HG02678 (cell line): Measurements from ENCODE around the gene SYNCRIP.
"Not testable (repeated sequence)": the region's sequence is repeated elsewhere in the genome, so short reads cannot be mapped to it uniquely, and the experiment has no call there.

Source experiments
- ATAC-seq: cut with Tn5 transposase; IDR thresholded peaks from one replicate; pipeline ENCODE4 v1.9.1; 2021; ENCODE audit warnings: mild to moderate bottlenecking, moderate library complexity; ENCODE audit not compliant: unreplicated experiment

Gene SYNCRIP

DNA sequence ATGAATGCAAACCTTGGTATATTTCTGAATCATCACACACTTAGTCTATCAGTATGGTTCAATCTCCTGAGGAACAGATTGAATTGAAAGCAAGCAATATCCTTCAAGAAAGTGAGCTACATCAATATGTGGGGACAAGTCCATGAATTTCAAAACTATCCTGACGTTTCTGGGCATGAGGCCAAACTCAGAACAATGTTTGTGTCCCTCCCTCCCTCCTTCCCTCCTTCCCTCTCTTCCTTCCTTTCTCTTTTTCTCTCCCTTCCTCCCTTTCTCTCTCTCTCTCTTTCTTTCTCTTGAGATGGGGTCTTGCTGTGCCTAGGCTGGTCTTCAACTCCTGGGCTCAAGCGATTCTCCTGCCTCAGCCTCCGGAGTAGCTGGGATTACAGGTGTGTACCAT lies 27.9 kb upstream of the SYNCRIP start:
- no peak for ATAC-seq

DNA sequence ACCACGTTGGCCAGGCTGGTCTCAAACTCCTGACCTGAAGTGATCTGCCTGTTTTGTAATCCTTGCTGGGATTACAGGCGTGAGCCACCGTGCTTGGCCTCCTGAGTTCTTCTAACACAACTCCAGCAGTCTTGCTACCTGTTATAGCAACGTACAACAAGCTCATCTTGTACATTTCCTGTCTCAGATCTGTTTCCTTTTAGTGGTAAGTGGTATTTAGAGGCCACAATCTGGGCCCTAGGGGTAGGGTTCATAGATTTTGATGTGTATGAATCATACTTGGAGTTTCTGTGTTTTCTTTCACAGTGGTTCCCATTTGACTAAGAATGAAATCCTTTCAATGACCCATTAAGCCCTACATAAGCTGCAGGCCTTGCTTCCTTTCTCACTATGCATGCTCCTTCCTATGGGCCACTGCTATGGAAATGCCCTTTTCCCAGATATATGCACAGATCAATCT lies 27.1 kb upstream of the SYNCRIP start:
- peak; percentile 96 for ATAC-seq

DNA sequence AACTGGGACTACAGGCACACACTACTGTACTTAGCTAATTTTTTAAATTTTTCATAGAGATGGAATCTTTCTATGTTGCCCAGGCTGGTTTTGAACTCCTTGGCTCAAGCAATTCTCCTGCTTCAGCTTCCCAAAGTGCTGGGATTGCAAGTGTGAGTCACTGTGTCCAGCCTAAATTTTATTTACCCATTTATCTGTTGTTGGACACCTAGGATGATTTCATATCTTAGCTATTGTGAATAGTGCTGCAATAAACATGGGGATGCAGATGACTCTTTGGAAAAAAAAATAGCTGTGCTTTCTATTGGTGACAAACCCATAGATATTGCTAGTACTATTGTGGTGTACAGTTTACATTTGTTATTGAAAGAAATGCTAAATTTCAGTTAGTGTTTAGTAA lies 19.6 kb upstream of the SYNCRIP start:
- no peak for ATAC-seq

DNA sequence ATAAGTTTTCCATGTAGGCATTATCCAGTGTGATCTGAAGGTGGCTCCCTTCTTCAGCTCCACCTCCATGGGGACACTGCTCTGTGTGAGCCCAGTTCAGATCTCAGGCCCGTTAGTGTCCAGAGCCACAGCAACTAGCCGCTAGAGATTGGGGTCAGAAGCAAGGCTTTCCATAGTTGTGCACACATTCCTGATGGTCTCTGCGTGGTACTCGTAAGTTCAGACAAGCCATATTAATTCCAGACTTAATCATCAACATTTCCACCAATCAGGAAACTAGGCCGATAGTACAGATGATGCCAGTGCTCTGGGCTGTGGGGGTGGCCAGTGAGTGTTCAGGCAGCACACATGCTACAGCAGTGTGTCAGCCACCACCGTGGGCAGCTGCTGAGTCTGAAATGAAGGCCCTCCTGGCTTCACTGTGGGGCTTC lies 17.5 kb upstream of the SYNCRIP start:
- ATAC-seq, result no peak

DNA sequence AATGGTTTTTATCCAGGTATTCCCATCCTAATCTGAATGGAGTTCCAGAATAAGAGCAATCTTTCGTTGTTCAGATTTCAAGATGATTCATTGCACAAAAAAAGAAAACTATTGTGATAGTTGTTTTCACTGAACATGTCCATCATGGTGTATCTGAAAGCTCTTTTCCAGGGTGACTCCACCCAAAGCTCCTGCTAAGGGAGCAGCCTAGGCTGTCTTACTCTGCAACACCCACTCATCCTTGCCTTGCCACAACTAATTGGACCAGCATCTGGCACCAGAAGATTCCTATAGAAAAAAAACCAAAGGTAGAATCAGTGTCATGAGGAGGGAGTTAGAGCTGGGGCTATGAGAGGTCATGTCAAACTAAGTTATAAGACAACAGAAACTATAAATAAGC lies 7.9 kb upstream of the SYNCRIP start:
- no peak for ATAC-seq

DNA sequence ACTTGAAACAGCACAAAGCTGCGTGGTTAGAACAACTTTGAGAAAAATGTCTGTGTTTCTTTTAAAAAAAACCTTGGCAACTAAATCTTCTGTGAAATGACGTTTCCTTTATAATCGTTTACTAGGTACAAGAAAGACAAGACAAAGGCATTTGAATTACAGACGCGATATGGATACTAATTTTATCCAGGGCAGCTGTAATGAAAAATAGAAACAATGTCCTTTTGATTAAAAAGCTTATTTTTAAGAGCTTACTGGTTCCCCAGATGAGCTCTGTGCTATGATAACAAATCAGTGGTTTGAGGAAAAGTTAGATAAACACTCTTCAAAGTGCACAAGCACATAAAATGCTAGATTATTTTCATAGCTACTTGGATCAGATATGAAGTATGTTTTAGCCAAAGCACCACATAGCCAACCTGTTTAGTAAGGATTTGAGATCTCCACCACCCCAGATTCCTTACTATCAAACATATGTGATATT lies 1.6 kb upstream of the SYNCRIP start:
- no peak for ATAC-seq

DNA sequence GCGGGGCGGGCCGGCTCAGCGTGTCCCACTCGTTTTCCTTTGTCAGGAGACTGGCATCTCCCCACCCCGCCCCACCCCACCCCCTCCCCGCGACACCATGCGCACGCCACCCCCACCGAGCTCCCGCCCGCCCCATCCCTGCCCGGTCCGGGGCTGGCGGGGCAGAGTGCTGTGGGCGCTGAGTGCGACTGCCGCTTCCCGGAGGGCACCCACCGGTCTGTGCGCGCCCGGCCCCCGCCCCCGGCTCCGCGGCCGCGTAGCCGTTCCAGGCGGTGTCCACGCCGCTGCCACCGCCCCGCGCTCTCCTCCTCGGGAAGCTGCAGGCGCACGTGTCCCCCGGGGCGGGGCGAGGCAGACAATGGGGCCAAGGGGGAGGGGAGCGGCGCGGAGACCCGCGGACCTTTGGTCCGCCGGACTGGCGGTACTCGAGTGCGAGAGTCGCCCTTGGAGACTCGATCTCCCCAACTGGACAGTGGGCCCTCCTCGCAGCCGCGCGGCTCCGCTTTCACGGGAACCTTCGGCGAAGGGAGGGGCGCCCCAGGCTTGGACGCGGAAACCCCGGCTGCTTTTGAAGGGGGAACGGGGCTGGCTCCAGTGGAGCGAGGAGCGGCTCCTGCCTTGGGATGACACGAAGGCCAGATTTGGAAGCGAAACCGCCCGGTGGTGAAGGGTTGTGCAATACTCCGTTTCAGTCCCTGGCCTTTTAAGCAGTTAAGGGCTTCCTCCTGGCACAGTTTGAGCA lies 1.0 kb upstream of the SYNCRIP start:
- peak; percentile 52 for ATAC-seq

DNA sequence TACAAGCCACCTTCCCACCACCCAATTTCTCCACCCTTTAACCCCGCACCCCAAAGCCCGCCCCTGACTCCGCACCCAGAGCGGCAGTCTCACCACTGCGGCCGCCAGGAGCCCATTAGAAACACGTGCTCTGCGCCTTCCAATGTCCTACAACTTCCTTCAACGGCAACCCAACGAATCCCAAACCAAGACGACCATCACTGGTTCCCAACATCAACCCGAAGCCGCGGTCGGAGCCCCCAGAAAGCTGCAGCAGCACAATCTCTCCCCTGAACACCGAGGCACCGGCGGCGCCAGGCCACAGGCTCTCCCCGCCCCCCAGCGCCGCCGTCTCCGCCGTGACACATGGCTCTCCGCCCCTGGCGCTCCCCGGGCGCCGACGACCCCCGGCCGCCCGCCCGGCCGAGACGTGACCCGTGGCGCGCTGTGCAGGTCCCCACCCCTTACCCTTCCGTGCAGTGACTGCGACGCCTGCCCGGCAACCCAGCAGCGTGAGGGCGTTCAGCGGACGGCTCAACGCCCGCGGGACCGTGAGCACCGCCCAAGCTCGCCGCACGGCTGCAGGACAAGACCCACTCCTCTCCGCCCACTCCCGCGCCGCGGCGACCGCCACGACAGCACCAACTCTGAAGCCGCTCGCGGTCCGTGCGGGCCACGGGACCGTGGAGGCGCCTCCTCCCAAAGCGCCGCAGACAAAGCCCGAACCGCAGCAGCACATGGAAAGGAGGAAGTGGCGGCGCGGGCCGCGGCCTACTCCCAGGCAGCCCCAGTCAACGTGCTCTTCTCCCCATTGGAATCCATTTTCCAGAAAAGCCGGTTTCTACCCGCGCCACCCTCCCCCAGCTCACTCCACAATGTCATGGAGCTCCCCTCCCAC lies 551 bp downstream of the SYNCRIP start:
- ATAC-seq, result no peak

DNA sequence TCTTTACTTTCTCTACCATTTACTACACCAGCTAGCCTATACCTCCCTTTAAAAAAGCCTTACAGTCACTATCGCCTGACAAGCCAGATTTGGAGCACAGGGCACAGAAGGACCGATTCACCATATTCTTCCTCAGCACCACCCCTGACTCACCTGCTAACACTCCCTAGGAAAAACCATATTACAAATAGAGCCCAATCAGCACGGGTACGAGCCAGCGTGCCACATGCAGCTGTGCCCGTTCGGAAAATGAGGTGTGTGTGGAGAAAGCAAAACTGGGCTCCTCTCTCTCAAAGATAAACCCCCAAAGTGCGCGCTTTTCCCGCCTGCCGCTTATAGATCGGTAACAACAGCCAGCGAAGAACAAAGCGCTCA lies 1.2 kb downstream of the SYNCRIP start:
- ATAC-seq, result no peak

DNA sequence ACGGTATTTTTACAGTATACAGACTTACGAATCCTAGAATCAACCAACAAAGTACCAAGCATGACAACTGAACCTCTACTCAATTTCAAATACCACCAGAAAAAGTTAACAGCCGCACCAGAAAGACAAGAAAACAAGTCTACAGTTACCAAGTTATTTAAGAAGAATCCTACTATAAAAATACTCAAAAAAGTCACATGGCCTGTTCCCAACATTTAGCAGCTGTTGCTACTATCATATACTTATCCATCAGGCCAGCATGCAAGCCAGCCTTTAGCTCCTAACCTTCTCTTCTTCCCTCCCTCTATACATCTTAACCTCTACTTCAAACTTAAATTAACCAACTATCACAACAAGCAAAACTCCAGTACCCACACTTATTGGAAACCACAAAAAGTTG lies 1.9 kb downstream of the SYNCRIP start:
- ATAC-seq, result no peak

DNA sequence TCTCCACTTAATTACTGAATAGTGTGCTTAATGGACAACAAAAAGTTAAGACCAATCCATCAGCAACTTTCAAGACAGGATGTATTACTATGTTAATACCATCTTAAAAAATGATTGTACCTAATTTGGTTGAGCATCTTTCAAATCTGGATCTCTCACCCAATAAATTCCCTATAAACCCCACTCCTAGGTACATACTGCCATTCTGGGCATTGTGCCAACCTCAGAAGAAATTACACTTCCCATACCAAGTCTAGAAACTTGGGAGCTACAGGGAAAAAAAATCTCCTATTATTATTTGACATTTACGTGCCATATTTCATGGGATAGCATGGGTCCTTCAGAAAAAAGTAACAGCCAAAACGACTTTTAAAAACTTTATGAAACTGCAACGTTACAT lies 5.1 kb downstream of the SYNCRIP start:
- ATAC-seq, result no peak

DNA sequence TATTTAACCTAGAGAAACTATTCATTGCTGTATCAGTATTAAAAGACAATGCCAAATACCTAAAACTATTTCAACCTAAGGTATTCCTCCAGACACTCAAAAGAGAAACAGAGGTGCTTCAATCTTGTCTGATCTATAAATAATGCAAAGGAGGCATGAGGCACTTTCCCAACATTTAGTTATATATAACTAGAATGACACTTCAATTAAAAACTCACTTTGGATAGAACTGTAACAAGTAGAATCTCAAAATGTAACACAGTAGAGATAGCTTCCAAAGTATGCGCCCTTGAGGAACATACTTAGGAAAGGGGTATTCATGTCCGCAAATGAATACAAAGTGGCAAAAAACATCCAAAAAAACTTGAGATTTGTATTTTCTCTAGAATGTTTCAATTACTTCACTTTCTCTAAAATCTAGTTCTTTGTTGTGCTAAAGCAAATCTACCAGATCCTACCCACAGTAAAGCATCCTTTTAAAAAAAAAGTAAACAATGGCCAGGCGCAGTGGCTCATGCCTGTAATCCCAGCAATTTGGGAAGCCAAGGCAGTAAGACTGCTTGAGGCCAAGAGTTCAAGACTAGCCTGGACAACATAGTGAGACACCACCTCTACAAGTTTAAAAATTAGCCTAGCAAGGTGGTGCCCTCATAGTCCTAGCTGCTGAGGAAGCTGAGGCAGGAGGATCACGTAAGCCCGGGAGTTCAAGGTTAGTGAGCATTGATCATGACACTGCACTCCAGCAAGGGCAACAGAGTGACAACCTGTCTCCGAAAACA lies 10.3 kb downstream of the SYNCRIP start:
- no peak for ATAC-seq

DNA sequence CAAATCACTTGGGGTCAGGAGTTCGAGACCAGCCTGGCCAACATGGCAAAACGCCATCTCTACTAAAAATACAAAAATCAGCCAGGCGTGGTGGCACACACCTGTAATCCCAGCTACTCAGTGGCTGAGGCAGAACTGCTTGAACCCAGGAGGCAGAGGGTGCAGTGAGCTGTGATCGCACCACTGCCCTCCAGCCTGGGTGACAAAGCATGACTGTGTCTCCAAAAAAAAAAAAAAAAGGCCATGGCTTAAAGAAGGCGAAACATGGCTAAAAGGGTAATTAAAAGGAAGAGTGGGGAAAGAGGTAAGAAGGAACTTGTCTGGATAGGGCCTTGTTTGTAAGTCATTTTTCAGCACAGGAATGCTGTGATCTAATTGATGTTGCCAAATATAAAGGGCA lies 11.6 kb downstream of the SYNCRIP start:
- ATAC-seq, result not testable (repeated sequence)

DNA sequence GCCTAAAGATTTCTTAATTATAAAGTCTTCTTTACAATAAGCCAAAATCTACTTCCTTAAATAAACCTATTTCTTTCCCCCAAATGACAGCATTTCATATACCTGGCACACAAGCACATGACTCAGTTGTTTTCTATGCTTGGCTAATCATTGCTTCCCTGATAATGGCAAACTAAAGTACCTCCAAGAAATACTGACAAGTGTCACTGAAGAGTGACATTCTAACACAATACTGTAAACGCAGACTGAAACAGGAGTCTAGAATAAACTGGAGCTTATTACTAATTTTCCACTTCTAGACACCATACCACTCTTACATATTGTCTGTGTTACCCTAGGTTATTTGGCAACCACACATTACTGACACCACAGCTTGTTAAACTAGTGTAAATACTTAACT lies 14.3 kb downstream of the SYNCRIP start:
- no peak for ATAC-seq

DNA sequence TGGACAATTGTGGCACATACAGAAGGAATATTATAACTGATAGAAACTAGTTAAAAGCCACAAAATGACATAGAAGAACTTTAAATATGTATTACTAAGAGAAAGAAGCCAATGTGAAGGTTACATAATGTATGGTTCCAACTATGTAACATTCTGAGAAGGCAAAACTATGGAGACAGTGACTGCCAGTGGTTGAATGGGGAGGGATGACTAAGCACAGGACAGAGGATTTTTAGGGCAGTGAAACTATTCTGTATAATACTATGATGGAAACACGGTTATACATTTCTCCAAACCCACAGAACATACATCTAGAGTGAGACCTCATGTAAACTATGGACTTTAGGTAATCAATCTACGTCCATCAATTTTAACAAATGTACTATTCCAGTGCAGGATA lies 22.4 kb downstream of the SYNCRIP start:
- no peak for ATAC-seq

DNA sequence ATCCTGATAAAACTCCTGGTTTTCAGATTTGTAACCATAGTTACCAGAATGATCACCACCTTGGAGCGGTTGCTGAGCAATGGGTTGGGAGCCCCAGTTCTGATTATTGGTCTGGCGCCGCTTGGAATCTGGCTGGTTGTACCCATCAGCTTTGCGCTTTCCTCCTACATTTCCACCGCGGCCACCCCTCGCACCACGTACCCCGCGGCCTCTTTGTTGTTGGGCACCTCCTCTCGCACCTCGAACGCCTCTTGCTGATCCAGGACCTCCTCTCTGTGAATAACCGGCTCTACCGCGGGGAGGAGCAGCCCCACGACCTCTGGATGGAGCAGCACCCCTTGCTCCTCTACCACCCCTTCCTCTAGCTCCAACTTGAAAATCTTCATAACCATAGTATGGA lies 27.9 kb downstream of the SYNCRIP start:
- no peak for ATAC-seq

DNA sequence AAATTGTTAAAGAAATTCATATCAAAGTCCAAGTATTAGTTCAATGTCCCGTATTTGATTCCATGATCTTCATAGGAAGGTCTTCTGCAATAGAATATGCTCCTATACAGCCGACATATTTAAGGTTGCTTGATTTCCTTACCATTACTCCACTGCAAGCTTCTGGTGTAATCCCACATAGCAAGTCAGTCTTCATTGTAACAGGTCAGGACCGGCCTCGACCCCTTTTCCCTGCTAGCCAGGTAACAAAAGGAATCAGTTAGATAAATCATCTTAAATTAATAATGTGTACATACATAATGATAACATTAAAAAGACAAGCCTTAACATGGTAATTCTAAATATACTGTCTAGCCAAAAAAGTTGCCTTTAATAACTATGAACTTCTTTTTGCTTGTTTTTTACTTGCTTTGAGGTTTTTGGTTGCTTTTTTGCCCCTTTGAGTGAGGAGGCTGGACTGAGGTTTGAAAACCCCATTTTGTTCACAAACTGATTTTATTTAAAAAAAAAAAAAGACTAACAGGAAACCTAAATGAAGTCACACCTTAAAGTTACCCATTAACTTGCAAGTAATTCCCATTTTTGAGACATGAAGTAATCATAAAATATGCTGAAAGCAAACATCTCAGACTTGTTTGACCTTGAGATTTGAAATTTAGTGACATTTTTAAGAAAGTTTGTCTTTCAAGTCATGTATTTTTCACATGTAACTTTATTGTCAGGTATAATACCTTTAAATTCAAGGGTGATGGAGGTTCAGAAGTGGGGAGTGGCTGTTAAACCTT lies 29.8 kb downstream of the SYNCRIP start:
- ATAC-seq, result no peak

DNA sequence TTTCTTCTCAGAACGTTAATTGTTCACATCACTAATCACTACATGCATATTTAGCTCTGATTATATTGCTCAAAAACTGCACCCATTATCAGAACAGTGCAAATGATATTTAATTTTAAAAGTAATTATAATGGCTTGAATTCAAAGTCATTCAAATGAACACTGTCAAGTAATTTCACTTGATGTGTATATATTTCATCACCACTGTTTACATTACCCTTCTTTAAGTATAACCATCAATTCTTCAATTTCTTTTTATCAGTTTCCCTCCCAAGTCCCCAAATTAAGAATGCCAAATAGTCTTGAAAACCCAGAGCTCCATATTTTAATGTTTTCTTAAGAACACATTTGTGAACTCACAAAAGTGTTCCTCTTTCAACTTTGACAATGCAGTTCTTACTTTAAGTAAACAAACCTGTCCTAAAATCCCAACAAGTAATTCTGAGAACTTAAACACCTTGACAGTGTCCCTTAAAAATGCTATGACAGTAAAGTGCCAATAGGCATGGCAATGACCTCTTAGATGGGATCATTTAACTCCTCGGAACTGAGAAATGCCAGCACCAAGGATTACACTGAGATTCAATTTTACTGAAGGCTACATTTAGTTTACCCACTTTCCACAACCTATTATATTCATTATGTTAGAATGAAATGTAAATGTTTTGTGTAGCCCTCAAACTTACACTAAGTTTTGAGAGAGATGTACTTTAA lies 32.3 kb downstream of the SYNCRIP start:
- no peak for ATAC-seq

DNA sequence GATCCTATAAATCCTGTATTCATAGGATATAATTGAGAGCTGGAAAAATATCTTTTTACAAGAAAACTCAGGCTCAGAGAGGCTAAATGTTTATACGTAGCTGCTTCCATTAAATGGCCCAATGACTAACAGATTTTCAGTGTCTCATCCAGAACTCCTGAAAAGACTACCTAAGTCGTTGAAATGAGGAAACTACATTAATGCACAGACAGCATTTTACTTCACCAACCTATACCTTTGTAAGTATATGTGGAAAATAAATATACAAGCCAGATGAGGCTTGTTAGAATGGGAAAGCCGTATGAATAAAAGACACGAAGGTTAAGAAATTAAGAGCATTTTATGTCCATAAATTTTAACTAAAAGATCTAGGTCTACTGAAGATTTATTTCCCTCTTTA lies 40.6 kb downstream of the SYNCRIP start:
- no peak for ATAC-seq
